OCI-LY1 (cell line): ENCODE results near the gene POFUT1.

Source experiments
- H2AFZ ChIP-seq: fragments of 200-600 bp; sonication (generic), shearing (Covaris generic); 2 replicates; pipeline ENCODE4 v1.6.0; 2014; ENCODE audit warnings: antibody characterized with exemption, mild to moderate bottlenecking, low read length
- H3F3A ChIP-seq: fragments of 200-600 bp; sonication (generic), shearing (Covaris generic); 2 replicates; pipeline ENCODE4 v1.6.0; 2014; ENCODE audit warnings: mild to moderate bottlenecking, antibody characterized with exemption, low read length, moderate library complexity; ENCODE audit not compliant: insufficient read depth
- H3K27ac ChIP-seq: fragments of 200-600 bp; sonication (generic); 2 replicates; pipeline ENCODE4 v1.5.1; 2014; ENCODE audit warnings: low read length, mixed run types, mild to moderate bottlenecking, low read depth; ENCODE audit not compliant: poor library complexity, severe bottlenecking
- H3K27me3 ChIP-seq: fragments of 200-600 bp; sonication (generic); 2 replicates; pipeline ENCODE4 v1.6.0; 2014; ENCODE audit warnings: antibody characterized with exemption, mild to moderate bottlenecking, low read length, moderate library complexity; ENCODE audit not compliant: insufficient read depth
- H3K36me3 ChIP-seq: fragments of 200-600 bp; sonication (generic); 2 replicates; pipeline ENCODE4 v1.6.1; 2014; ENCODE audit warnings: mild to moderate bottlenecking, antibody characterized with exemption, low read length, moderate library complexity, mixed read lengths; ENCODE audit not compliant: insufficient read depth
- H3K4me1 ChIP-seq: fragments of 200-600 bp; sonication (generic); 2 replicates; pipeline ENCODE4 v1.5.1; 2014; ENCODE audit warnings: mild to moderate bottlenecking, low read length, moderate library complexity; ENCODE audit not compliant: insufficient read depth, severe bottlenecking
- H3K4me2 ChIP-seq: fragments of 200-600 bp; sonication (generic), shearing (Covaris generic); 2 replicates; pipeline ENCODE4 v1.6.1; 2014; ENCODE audit warnings: low read length
- H3K4me3 ChIP-seq: fragments of 200-600 bp; sonication (generic); 2 replicates; pipeline ENCODE4 v1.5.1; 2014; ENCODE audit warnings: low read length, low read depth, mild to moderate bottlenecking, mixed read lengths; ENCODE audit not compliant: poor library complexity, severe bottlenecking
- H3K79me2 ChIP-seq: fragments of 200-600 bp; shearing (Covaris generic); 2 replicates; pipeline ENCODE4 v1.6.1; 2016; ENCODE audit warnings: mixed run types, low read length, mixed read lengths; ENCODE audit not compliant: insufficient read depth
- H3K9ac ChIP-seq: fragments of 200-600 bp; sonication (generic), shearing (Covaris generic); 2 replicates; pipeline ENCODE4 v1.6.1; 2014; ENCODE audit warnings: mild to moderate bottlenecking, low read length, mixed read lengths
- H3K9me2 ChIP-seq: fragments of 200-600 bp; sonication (generic), shearing (Covaris generic); 2 replicates; pipeline ENCODE4 v1.6.1; 2014; ENCODE audit warnings: low read depth, mild to moderate bottlenecking, low read length, mixed read lengths
- H3K9me3 ChIP-seq: fragments of 200-600 bp; shearing (Covaris generic); 2 replicates; pipeline ENCODE4 v1.6.1; 2014; ENCODE audit warnings: low read length, mixed read lengths
- H4K20me1 ChIP-seq: fragments of 200-600 bp; sonication (generic), shearing (Covaris generic); 2 replicates; pipeline ENCODE4 v1.6.0; 2016; ENCODE audit warnings: mild to moderate bottlenecking, low read length; ENCODE audit not compliant: insufficient read depth
- CTCF ChIP-seq: fragments of 200-600 bp; sonication (generic), shearing (Covaris generic); IDR thresholded peaks from 2 replicates; pipeline ENCODE4 v1.5.1; 2017; ENCODE audit warnings: mild to moderate bottlenecking, antibody characterized with exemption, low read length, moderate library complexity, mixed read lengths
- EZH2 ChIP-seq: fragments of 200-600 bp; sonication (generic), shearing (Covaris generic); IDR thresholded peaks from 2 replicates; pipeline ENCODE4 v1.8.0; 2017; ENCODE audit warnings: borderline replicate concordance, mixed run types, mild to moderate bottlenecking, antibody characterized with exemption, low read length, moderate library complexity, mixed read lengths

POFUT1 gene

GRCh38 chr20:32205843-32206759, 1.6 kb upstream of the POFUT1 start:
- no peak overlapping the region for H2AFZ ChIP-seq
- H3K4me1 ChIP-seq: peaks cover 47% of the 10 kb centered on the region
- H3K9me2 ChIP-seq: no peaks in the 10 kb centered on the region
- H3K79me2 ChIP-seq: peaks cover 64% of the 10 kb centered on the region
- H3K27me3 ChIP-seq: no peaks in the 10 kb centered on the region
- 0 out of 2 replicates have a peak, but pooled peaks cover 3% of the 10 kb centered on the region for H4K20me1 ChIP-seq
- peak overlapping the region; percentile 88 for H3K4me2 ChIP-seq
- peaks cover 48% of the 10 kb centered on the region for H3K36me3 ChIP-seq
- peak overlapping the region; percentile 100 for H3K4me3 ChIP-seq
- peak overlapping the region; percentile 36 for H3K27ac ChIP-seq
- H3F3A ChIP-seq: no peaks in the 10 kb centered on the region
- H3K9me3 ChIP-seq: no peaks in the 10 kb centered on the region
- TF ChIP-seq CTCF (no peak), EZH2 (no peak)
- peak overlapping the region; percentile 100 for H3K9ac ChIP-seq

GRCh38 chr20:32206760-32207625, 687 bp upstream of the POFUT1 start:
- peak overlapping the region; percentile 100 for H3K9ac ChIP-seq
- peak overlapping the region; percentile 88 for H3K4me2 ChIP-seq
- H2AFZ ChIP-seq: no peak overlapping the region
- H3K4me1 ChIP-seq: peaks cover 47% of the 10 kb centered on the region
- TF ChIP-seq CTCF (no peak), EZH2 (no peak)
- no peaks in the 10 kb centered on the region for H3K9me2 ChIP-seq
- no peaks in the 10 kb centered on the region for H3K27me3 ChIP-seq
- peak overlapping the region; percentile 36 for H3K27ac ChIP-seq
- no peaks in the 10 kb centered on the region for H3K9me3 ChIP-seq
- no peaks in the 10 kb centered on the region for H3F3A ChIP-seq
- peaks cover 59% of the 10 kb centered on the region for H3K79me2 ChIP-seq
- H3K36me3 ChIP-seq: peaks cover 46% of the 10 kb centered on the region
- H3K4me3 ChIP-seq: peak overlapping the region; percentile 100
- 0 out of 2 replicates have a peak, but pooled peaks cover 3% of the 10 kb centered on the region for H4K20me1 ChIP-seq

GRCh38 chr20:32208499-32209154, 947 bp downstream of the POFUT1 start:
- no peak overlapping the region for H2AFZ ChIP-seq
- H3K27me3 ChIP-seq: no peaks in the 10 kb centered on the region
- peak overlapping the region; percentile 100 for H3K9ac ChIP-seq
- H4K20me1 ChIP-seq: 0 out of 2 replicates have a peak, but pooled peaks cover 3% of the 10 kb centered on the region
- H3K4me3 ChIP-seq: peak overlapping the region; percentile 100
- TF ChIP-seq EZH2 (no peak), CTCF (no peak)
- peak overlapping the region; percentile 78 for H3K4me2 ChIP-seq
- peaks cover 45% of the 10 kb centered on the region for H3K36me3 ChIP-seq
- H3K27ac ChIP-seq: peak overlapping the region; percentile 2
- H3K9me3 ChIP-seq: no peaks in the 10 kb centered on the region
- peaks cover 44% of the 10 kb centered on the region for H3K79me2 ChIP-seq
- no peaks in the 10 kb centered on the region for H3K9me2 ChIP-seq
- peaks cover 47% of the 10 kb centered on the region for H3K4me1 ChIP-seq
- no peaks in the 10 kb centered on the region for H3F3A ChIP-seq
